D721Med (cell line): ENCODE measurements around the gene PRPH2.

Experiments
- DNase-seq: peaks from one replicate; pipeline ENCODE4 v3.0.0; 2011; ENCODE audit warnings: low spot score; ENCODE audit not compliant: insufficient read length
- FAIRE-seq: peaks from 2 replicates; lab custom pipeline; 2011; peaks lifted over from hg19 to GRCh38; lab: Jason Lieb, UNC
- TF ChIP-seq, protein P1 (sequence below): IDR thresholded peaks from 2 replicates; pipeline ENCODE4 v1.5.1; 2012; ENCODE audit warnings: mild to moderate bottlenecking, control low read depth; ENCODE audit not compliant: insufficient read depth; ENCODE audit errors: missing control alignments

Gene PRPH2, protein sequence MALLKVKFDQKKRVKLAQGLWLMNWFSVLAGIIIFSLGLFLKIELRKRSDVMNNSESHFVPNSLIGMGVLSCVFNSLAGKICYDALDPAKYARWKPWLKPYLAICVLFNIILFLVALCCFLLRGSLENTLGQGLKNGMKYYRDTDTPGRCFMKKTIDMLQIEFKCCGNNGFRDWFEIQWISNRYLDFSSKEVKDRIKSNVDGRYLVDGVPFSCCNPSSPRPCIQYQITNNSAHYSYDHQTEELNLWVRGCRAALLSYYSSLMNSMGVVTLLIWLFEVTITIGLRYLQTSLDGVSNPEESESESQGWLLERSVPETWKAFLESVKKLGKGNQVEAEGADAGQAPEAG

DNA sequence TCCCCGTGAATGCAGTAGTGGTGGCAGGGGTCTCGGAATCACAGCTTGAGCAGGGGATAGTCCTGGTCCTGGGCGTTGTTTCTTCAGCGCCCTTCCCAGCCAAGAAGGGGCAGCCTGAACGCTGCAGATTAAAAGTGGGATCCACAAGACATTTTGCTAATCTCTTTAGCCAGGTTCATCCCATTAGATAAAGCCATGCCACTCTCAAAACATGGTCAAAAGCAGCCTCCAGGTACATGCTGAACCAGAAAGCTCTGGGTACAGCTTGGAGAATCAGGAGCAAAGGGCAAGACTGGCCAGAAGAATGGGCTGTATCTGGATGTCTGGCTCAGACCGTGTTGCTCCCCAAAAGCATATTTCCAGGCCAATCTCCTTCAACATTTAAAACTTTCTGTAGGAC is at the start of gene PRPH2:
Gene PRPH2, minus strand, starts transcription at position 101 of the 400 bp plus-strand sequence. CDS start 263 bp downstream, outside the sequence.
- no peak for DNase-seq
- TF ChIP-seq, protein P1, sequence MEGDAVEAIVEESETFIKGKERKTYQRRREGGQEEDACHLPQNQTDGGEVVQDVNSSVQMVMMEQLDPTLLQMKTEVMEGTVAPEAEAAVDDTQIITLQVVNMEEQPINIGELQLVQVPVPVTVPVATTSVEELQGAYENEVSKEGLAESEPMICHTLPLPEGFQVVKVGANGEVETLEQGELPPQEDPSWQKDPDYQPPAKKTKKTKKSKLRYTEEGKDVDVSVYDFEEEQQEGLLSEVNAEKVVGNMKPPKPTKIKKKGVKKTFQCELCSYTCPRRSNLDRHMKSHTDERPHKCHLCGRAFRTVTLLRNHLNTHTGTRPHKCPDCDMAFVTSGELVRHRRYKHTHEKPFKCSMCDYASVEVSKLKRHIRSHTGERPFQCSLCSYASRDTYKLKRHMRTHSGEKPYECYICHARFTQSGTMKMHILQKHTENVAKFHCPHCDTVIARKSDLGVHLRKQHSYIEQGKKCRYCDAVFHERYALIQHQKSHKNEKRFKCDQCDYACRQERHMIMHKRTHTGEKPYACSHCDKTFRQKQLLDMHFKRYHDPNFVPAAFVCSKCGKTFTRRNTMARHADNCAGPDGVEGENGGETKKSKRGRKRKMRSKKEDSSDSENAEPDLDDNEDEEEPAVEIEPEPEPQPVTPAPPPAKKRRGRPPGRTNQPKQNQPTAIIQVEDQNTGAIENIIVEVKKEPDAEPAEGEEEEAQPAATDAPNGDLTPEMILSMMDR, result no peak
- peak; percentile 32 for FAIRE-seq

DNA sequence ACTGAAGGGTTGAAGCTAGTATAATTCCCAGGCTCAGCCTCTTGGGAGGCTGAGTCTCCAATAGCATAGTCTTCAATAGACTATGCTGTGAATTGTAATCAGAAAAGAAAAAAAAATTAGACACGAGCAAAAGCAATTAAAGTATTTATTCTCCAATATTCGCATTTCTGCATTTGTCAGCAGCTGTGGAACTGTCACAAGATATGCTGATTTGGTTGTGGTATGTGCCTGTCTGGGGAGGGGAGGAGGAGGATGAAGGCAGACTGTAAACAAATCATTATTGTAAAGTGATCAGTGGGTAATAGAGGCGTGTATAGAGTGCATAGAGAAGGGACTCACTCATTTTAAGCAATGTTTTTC is 49.3 kb upstream of the PRPH2 start:
- DNase-seq, result no peak
- TF ChIP-seq, protein P1, result no peak
- FAIRE-seq, result no peak

DNA sequence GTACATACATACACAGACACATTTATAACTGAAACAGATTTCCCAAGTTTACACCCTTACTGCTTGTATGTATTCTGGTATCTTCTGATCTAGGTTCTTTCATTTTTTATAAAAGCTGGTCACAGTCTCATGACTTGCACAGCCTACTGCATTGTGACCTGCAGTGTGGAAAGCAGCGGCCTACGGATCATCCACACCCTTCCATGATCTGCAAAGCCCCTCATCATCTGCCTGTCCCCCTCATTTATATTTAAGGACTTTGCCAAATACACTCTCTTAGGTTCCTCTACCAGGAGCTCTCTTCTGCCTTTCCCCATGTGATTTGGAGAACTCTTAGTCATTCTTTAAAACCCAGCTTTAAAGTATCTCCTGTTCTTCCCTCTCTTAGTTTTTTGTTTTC is 47.4 kb upstream of the PRPH2 start:
- no peak for FAIRE-seq
- TF ChIP-seq, protein P1, result no peak

DNA sequence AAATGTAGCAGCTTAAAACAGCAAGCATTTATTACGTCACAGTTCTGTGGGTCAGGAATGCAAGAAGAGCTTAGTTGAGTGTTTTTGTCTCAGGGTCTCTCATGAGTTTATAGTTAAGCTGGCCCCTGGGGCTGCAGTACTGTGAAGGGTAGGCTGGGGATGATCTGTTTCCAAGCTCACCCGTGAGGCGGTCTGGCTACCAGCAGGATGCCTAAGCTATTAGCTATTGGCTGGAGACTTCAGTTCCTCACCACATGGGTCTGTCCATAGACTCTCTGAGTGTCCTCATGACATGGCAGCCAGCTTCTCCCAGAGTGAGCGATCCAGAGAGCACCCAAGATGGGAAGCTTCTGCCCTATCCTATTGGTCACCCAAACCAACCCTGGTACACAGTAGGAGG is 46.7 kb upstream of the PRPH2 start:
- FAIRE-seq (no peak), DNase-seq (no peak)
- TF ChIP-seq, protein P1, result no peak

More for the DNA sequence above, 47.4 kb upstream of the PRPH2 start:
- no peak for DNase-seq

DNA sequence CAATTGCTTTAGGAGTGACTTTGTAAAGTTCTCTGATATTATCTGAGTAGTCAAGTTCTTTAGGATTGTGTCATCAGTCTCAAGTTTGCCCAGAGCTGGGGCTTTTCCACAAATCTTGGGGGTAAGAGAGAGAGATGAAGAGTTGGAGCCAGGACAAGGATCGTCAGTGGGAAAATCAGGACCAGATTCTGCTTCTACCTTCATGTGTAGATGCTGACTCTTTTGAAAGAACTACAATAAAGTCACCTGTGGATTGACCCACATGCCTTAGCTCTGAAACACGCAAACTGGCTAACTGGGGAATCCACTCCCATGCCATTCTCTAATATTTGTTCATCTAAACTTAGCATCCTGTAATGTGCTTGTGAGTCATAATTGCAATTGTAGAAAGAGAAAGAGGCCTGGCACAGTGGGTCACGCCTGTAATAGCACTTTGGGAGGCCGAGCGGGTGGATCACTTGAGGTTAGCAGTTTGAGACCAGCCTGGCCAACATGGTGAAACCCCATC is 43.8 kb upstream of the PRPH2 start:
- TF ChIP-seq, protein P1, result no peak
- DNase-seq, result no peak
- FAIRE-seq, result no peak

DNA sequence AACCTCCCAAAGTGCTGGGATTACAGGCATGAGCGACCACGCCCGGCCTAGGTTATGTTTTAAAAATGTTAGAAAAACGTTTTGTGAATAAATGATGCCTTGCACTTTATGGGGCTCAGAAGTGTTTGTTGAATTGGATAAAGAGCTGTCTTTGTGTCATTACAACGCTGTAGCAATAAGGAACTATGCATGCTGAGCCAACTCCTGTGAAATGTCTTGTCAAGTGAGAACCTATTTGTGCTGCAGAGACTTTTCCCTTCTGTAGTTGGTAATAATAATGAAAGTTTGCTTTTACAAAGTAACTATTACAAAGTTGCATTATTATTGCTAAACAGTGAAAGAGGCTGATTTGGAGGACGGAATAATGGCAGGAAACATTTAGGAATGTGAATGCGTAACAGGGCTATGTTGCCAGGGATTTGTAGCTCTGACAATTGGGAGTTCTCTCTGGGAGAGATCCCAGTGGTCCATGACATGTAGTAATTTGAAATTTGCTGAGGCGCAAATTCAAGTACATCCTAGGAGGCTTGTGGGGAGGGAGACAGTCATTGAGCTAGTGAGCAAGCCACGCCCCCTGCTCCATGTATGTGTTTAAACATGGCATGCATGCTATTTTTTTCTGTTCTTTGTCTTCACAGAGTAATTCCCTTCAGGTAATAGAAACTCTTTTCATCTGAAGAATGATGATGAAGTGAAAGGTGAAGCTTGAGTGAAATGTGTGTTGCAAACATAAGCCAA is 42.7 kb upstream of the PRPH2 start:
- FAIRE-seq, result no peak

More for the DNA sequence above, 42.7 kb upstream of the PRPH2 start:
- TF ChIP-seq, protein P1, result no peak
- no peak for DNase-seq
